HL-60 (cell line): ENCODE measurements around the gene FTCD.

Source experiments
- DNase-seq, 2 experiments: peaks; one replicate each; pipeline ENCODE4 v3.0.0-alpha.2; 2010 to 2020; ENCODE audit warnings: low read depth in 1 of 2, low spot score in 1 of 2
- H3K27ac ChIP-seq: fragments of 250-450 bp; sonication (Bioruptor Pico); replicated peaks from 2 replicates; pipeline ENCODE4 v1.5.1; 2020; ENCODE audit warnings: mild to moderate bottlenecking, moderate library complexity
- H3K27me3 ChIP-seq: fragments of 250-450 bp; sonication (Bioruptor Pico); 2 replicates; pipeline ENCODE4 v1.5.1; 2021; ENCODE audit warnings: mild to moderate bottlenecking, moderate library complexity; ENCODE audit not compliant: insufficient read depth, poor library complexity, severe bottlenecking
- H3K4me3 ChIP-seq: replicated peaks from 2 replicates; pipeline ENCODE4 v1.5.1; 2011; ENCODE audit warnings: mild to moderate bottlenecking, control low read depth, low read length; ENCODE audit not compliant: insufficient read depth
- GABPA ChIP-seq: IDR thresholded peaks from 2 replicates; pipeline ENCODE4 v1.6.1; 2012; ENCODE audit warnings: low read depth
- POLR2AphosphoS5 ChIP-seq: IDR thresholded peaks from 2 replicates; pipeline ENCODE4 v1.6.1; 2012; ENCODE audit warnings: low read depth
- SPI1 ChIP-seq: IDR thresholded peaks from 2 replicates; pipeline ENCODE4 v1.6.1; 2012; ENCODE audit warnings: low read depth, mild to moderate bottlenecking, borderline replicate concordance
- TF ChIP-seq, protein P1 (sequence below): IDR thresholded peaks from one replicate; pipeline ENCODE4 v1.5.1; 2011; ENCODE audit warnings: low read length, control low read depth, inconsistent platforms; ENCODE audit not compliant: insufficient read depth
- TF ChIP-seq, protein P2 (sequence below): IDR thresholded peaks from 2 replicates; pipeline ENCODE4 v1.6.1; 2012; ENCODE audit warnings: low read depth; ENCODE audit not compliant: insufficient replicate concordance

FTCD gene

DNA sequence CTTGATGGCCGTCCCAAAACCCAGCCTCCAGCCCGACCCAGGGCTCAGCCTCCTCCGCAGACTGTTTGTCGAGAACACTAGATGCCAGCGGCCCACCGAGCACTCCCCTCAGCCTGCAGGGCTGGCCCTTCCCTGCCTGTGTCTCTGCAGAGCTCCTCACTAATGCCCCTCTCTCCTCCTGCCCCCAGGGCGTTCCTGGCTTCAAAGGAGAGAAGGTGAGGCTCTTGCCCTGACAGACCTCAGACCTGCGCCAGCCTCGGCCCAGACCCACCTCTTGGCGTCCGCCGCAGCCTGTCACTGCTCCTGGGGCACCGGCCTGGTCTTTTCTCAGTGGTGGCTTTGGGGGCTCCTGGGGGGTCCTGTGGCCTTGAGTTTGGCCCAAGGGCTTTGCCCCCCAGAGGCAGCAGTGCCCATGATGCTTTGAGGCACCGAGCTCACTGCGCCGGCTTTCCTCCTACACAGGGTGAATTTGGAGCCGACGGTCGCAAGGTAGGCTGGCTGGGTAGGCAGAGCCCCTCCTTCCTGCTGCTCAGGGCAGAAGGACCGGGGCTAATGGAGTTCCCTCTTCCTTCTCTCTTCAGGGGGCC lies 39.1 kb downstream of the FTCD start:
- Histone ChIP-seq H3K4me3 (no peak overlapping the region), H3K27ac (no peak overlapping the region), H3K27me3 (no peaks in the 10 kb centered on the region)
- no peak for DNase-seq
- TF ChIP-seq SPI1 (no peak), POLR2AphosphoS5 (no peak), GABPA (no peak)
- TF ChIP-seq, protein P1, sequence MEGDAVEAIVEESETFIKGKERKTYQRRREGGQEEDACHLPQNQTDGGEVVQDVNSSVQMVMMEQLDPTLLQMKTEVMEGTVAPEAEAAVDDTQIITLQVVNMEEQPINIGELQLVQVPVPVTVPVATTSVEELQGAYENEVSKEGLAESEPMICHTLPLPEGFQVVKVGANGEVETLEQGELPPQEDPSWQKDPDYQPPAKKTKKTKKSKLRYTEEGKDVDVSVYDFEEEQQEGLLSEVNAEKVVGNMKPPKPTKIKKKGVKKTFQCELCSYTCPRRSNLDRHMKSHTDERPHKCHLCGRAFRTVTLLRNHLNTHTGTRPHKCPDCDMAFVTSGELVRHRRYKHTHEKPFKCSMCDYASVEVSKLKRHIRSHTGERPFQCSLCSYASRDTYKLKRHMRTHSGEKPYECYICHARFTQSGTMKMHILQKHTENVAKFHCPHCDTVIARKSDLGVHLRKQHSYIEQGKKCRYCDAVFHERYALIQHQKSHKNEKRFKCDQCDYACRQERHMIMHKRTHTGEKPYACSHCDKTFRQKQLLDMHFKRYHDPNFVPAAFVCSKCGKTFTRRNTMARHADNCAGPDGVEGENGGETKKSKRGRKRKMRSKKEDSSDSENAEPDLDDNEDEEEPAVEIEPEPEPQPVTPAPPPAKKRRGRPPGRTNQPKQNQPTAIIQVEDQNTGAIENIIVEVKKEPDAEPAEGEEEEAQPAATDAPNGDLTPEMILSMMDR = no peak
- TF ChIP-seq, protein P2, sequence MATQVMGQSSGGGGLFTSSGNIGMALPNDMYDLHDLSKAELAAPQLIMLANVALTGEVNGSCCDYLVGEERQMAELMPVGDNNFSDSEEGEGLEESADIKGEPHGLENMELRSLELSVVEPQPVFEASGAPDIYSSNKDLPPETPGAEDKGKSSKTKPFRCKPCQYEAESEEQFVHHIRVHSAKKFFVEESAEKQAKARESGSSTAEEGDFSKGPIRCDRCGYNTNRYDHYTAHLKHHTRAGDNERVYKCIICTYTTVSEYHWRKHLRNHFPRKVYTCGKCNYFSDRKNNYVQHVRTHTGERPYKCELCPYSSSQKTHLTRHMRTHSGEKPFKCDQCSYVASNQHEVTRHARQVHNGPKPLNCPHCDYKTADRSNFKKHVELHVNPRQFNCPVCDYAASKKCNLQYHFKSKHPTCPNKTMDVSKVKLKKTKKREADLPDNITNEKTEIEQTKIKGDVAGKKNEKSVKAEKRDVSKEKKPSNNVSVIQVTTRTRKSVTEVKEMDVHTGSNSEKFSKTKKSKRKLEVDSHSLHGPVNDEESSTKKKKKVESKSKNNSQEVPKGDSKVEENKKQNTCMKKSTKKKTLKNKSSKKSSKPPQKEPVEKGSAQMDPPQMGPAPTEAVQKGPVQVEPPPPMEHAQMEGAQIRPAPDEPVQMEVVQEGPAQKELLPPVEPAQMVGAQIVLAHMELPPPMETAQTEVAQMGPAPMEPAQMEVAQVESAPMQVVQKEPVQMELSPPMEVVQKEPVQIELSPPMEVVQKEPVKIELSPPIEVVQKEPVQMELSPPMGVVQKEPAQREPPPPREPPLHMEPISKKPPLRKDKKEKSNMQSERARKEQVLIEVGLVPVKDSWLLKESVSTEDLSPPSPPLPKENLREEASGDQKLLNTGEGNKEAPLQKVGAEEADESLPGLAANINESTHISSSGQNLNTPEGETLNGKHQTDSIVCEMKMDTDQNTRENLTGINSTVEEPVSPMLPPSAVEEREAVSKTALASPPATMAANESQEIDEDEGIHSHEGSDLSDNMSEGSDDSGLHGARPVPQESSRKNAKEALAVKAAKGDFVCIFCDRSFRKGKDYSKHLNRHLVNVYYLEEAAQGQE = no peak

DNA sequence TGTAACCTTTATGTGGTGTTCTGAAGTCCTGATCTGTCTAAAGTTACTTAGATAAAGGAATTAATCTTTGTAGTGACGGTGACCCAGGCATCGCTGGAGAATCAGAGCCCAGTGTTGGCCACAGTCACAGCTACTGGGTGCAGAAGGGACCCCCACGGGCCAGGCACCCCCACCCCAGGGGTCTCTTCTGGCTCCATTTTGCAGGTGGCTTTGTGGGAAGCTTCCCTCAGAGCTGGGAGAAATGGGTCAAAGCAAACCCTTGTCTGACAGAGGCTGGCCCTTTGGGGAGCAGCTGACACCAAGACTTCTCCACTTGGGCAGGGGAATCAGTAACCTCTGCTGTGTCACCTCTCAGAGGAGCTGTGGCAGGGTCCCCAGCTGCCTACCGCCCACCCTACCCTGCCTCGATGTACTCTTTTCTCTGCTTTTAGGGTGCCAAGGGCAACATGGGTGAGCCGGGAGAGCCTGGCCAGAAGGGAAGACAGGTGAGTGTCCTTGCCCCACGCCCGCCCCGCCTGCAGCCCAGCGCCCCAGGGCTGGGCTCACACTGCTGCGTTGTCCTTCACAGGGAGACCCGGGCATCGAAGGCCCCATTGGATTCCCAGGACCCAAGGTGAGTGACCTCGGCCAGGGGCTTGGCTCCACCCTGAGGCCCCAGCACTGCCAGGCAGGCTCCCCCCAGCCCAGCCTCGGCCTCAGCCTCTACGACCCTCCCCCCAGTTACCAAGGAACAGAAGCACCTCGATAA lies 39.8 kb downstream of the FTCD start:
- no peaks in the 10 kb centered on the region for H3K27me3 ChIP-seq
- no peak overlapping the region for H3K27ac ChIP-seq
- no peak for DNase-seq
- TF ChIP-seq GABPA (no peak), SPI1 (no peak), POLR2AphosphoS5 (no peak)
- TF ChIP-seq, protein P2 = no peak
- TF ChIP-seq, protein P1 = no peak
- H3K4me3 ChIP-seq = no peak overlapping the region

DNA sequence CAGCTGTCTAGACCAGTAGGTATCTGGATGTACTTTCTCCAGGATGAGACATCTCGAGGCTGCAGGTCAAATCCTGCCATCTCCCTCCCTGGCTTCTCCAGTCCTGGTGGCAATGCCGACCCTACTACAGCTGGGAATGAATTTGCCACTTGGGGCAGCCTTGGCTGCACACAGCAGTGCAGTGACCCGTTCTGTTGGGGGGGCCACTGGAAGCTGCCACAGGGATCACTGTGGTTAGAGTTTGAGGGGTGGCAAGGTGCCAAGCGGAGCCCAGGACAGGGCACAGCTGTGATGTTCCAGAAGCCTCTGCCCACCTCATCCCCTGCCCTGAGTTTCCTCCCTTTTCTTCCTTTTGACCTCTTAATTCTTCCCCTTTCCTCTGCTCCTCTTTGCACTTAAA lies 40.4 kb downstream of the FTCD start:
- TF ChIP-seq POLR2AphosphoS5 (no peak), SPI1 (no peak)
- TF ChIP-seq, protein P2 = no peak
- no peak overlapping the region for H3K4me3 ChIP-seq
- H3K27me3 ChIP-seq = no peaks in the 10 kb centered on the region
- DNase-seq = no peak
- no peak overlapping the region for H3K27ac ChIP-seq
